ENCODE data around the gene SMIM26. TPM values are rescaled to one million over a fixed set of nuclear protein-coding genes. Genes with fewer than 3 reads are reported as not detected.
A peak's percentile ranks its signal among the peaks of the same experiment; 100 is the strongest.
"Not testable (repeated sequence)": the region's sequence is repeated elsewhere in the genome, so short reads cannot be mapped to it uniquely, and the experiment has no call there.

SMIM26 gene, protein sequence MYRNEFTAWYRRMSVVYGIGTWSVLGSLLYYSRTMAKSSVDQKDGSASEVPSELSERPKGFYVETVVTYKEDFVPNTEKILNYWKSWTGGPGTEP
- 51.9 and 82.3 TPM in 2 replicates for total RNA-seq

GRCh38 chr20:18566892-18567738, at the start of gene SMIM26:
Gene SMIM26, plus strand, starts transcription at chr20:18567432. Its CDS starts 47 bp downstream, at chr20:18567479.
- DNase-seq (ENCODE audit: low read depth in 2 of 2), result peak; percentile 89 to 90

- not testable (repeated sequence) for DNase-seq (ENCODE audit: low read depth in 2 of 2)
Observed at GRCh38 chr20:18522066-18522465, 45.2 kb upstream of the SMIM26 start.

- DNase-seq (ENCODE audit: low read depth in 2 of 2), result no peak
Observed at GRCh38 chr20:18523066-18523465, 44.2 kb upstream of the SMIM26 start.

- no peak for DNase-seq (ENCODE audit: low read depth in 2 of 2)
Observed at GRCh38 chr20:18524646-18525045, 42.6 kb upstream of the SMIM26 start.

DNA sequence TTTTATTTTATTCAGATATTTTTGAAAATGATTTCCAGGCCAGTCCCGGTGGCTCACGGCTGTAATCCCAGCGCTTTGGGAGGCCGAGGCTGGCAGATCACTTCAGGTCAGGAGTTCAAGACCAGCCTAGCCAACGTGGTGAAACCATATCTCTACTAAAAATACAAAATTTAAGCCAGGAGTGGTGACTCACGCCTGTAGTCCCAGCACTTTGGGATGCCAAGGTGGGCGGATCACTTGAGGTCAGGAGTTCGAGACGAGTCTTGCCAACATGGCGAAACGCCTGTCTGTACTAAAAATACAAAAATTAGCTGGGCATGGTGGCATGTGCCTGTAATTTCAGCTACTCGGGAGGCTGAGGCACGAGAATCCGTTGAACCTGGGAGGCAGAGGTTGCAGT, 40.5 kb upstream of the SMIM26 start:
- not testable (repeated sequence) for DNase-seq (ENCODE audit: low read depth in 2 of 2)

GRCh38 chr20:18527339-18527738, 39.9 kb upstream of the SMIM26 start:
- DNase-seq (ENCODE audit: low read depth in 2 of 2), result no peak

GRCh38 chr20:18527836-18528235, 39.4 kb upstream of the SMIM26 start:
- DNase-seq (ENCODE audit: low read depth in 2 of 2), result no peak

GRCh38 chr20:18529041-18529440, 38.2 kb upstream of the SMIM26 start:
- DNase-seq (ENCODE audit: low read depth in 2 of 2), result no peak

GRCh38 chr20:18532626-18533025, 34.6 kb upstream of the SMIM26 start:
- no peak for DNase-seq (ENCODE audit: low read depth in 2 of 2)

GRCh38 chr20:18533491-18533890, 33.7 kb upstream of the SMIM26 start:
- DNase-seq (ENCODE audit: low read depth in 2 of 2), result peak in 1 of 2 donors; percentile 6

DNA sequence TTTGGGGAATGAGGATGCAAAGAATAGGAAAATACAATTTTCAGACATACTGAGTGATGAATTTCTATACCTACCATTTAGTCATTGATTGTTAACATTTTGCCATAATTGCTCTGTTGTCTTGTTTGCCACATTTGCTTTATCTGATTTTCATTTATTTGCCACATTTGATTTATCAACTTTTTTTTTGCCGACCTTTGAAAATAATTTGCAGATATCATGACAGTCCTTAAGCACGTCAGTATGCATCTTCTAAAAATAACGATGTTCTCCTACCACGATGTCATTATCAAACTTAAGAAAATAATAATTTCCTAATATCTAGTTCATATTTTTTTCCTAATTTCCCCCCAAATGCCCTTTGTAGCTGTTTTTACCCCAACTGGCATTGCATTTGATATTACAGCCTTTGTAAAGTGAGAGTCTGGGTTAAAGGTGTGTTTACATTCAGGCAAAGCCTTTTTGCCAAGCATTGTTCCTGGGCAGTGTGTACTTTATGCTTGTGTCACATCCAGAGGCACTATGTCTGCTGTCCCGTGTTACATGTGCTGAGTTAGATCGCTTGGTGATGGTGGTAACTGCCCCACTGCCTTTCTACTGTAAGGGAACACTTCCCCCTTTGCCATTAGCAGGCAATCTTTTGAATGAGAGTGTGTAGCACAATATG, 33.1 kb upstream of the SMIM26 start:
- peak in 1 of 2 donors; percentile 81 for DNase-seq (ENCODE audit: low read depth in 2 of 2)

DNA sequence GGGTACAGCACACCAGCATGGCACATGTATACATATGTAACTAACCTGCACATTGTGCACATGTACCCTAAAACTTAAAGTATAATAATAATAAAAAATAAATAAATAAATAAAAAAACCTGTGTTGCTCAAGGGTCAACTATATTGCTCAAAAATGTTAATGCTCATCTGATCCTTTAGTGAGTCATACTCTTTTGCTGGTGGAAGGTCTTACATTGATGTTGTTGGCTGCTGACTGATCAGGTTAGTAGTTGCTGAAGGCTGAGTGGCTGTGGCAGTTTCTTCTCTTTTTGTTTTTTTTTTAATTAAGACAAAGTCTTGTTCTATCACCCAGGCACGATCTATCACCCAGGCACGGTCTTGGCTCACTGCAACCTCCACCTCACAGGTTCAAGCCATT, 29.6 kb upstream of the SMIM26 start:
- no peak for DNase-seq (ENCODE audit: low read depth in 2 of 2)

- DNase-seq (ENCODE audit: low read depth in 2 of 2), result no peak
Observed at GRCh38 chr20:18541741-18542140, 25.5 kb upstream of the SMIM26 start.

- DNase-seq (ENCODE audit: low read depth in 2 of 2), result no peak
Observed at GRCh38 chr20:18543216-18543615, 24.0 kb upstream of the SMIM26 start.

- no peak for DNase-seq (ENCODE audit: low read depth in 2 of 2)
Observed at GRCh38 chr20:18543932-18544331, 23.3 kb upstream of the SMIM26 start.

GRCh38 chr20:18545566-18545965, 21.7 kb upstream of the SMIM26 start:
- DNase-seq (ENCODE audit: low read depth in 2 of 2), result no peak

- no peak for DNase-seq (ENCODE audit: low read depth in 2 of 2)
Observed at GRCh38 chr20:18548465-18548864, 18.8 kb upstream of the SMIM26 start.

DNA sequence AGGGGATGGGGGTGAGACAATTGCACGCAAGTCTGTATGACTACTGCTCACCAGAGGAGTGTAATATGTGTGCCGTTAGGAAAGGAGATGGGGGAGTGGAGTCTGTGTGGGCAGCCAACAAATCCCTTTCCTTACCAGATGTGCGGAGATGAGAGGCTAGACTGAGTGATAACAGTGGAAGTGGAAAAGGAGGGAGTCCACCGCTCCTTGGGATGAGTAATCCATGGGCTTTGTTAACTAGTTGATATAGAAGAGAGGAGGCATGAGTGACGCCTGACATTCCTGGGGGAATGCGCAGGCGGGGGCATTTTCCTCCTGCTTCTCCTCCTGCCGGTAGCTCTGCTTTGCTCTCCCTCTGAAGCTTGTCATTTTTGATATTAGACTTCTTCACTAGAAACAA, 13.5 kb upstream of the SMIM26 start:
- no peak for DNase-seq (ENCODE audit: low read depth in 2 of 2)

GRCh38 chr20:18567739-18568091, 483 bp downstream of the SMIM26 start:
- no peak for DNase-seq (ENCODE audit: low read depth in 2 of 2)

DNA sequence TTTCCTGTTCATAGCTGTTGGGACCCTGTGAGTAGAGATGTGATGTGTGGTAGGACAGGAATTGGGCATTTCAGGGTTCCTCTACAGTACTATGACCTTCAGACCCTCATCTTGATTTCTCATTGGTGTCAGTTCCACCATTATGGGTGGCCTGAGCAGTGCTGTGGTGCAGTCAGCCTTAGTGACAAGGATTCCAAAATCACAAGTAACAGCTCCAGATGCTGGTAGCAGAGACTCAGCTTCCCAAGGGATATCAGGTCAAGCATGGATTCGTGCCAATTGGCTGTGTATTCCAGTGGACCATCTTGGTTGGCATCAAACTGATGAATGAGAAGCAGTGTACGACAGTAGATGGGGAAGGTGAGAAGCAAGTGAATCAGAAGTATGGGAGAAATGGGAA, 3.8 kb downstream of the SMIM26 start:
- no peak for DNase-seq (ENCODE audit: low read depth in 2 of 2)

- DNase-seq (ENCODE audit: low read depth in 2 of 2), result no peak
Observed at GRCh38 chr20:18571578-18571977, 4.3 kb downstream of the SMIM26 start.

- no peak for DNase-seq (ENCODE audit: low read depth in 2 of 2)
Observed at GRCh38 chr20:18577942-18578341, 10.7 kb downstream of the SMIM26 start.

GRCh38 chr20:18578581-18578980, 11.3 kb downstream of the SMIM26 start:
- no peak for DNase-seq (ENCODE audit: low read depth in 2 of 2)
